Measurements from ENCODE around the gene KCNH5. TPM values are rescaled to one million over a fixed set of nuclear protein-coding genes. Genes with fewer than 3 reads are reported as not detected.

KCNH5 gene
- polyA plus RNA-seq, 1 donor (not counting 4 experiments of a cell fraction or from before 2014, with no cell fraction given) = 0.04 TPM

GRCh38 chr14:62914873-62915272, 130.4 kb downstream of the KCNH5 start:
- TF ChIP-seq EZH2 (IDR thresholded peaks at IDR 0.05; ENCODE audit: low read length) = no peak
- TF ChIP-seq, protein P1, sequence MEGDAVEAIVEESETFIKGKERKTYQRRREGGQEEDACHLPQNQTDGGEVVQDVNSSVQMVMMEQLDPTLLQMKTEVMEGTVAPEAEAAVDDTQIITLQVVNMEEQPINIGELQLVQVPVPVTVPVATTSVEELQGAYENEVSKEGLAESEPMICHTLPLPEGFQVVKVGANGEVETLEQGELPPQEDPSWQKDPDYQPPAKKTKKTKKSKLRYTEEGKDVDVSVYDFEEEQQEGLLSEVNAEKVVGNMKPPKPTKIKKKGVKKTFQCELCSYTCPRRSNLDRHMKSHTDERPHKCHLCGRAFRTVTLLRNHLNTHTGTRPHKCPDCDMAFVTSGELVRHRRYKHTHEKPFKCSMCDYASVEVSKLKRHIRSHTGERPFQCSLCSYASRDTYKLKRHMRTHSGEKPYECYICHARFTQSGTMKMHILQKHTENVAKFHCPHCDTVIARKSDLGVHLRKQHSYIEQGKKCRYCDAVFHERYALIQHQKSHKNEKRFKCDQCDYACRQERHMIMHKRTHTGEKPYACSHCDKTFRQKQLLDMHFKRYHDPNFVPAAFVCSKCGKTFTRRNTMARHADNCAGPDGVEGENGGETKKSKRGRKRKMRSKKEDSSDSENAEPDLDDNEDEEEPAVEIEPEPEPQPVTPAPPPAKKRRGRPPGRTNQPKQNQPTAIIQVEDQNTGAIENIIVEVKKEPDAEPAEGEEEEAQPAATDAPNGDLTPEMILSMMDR (optimal IDR thresholded peaks at IDR 0.05 in 1 of 3, IDR thresholded peaks at IDR 0.05 in 1 of 3, conservative IDR thresholded peaks at IDR 0.05 in 1 of 3; ENCODE audit: extremely low read depth in 1 of 3, insufficient read depth in 2 of 3, low read length in 3 of 3) = no peak
- Histone ChIP-seq H3K9ac (ENCODE audit: control insufficient read depth, extremely low read depth, insufficient read depth, low read length) (no peak overlapping the region), H3K27me3 (ENCODE audit: control insufficient read depth, extremely low read depth, insufficient read depth, low read length) (no peaks in the 10 kb centered on the region), H3K36me3 (ENCODE audit: control insufficient read depth in 2 of 2, extremely low read depth in 1 of 2, insufficient read depth in 2 of 2, low read length in 2 of 2) (no peaks in the 10 kb centered on the region), H3K79me2 (ENCODE audit: control insufficient read depth, insufficient read depth, low read length) (no peaks in the 10 kb centered on the region), H2AFZ (ENCODE audit: control insufficient read depth, low read length) (no peak overlapping the region), H3K9me3 (ENCODE audit: control insufficient read depth, low read depth, low read length) (no peaks in the 10 kb centered on the region), H4K20me1 (ENCODE audit: control insufficient read depth, extremely low read depth, insufficient read depth, low read length) (no peaks in the 10 kb centered on the region), H3K4me1 (ENCODE audit: control insufficient read depth, extremely low read depth, insufficient read depth, low read length) (no peaks in the 10 kb centered on the region), H3K9me1 (ENCODE audit: control insufficient read depth, extremely low read depth, insufficient read depth, low read length) (no peaks in the 10 kb centered on the region), H3K4me3 (ENCODE audit: control insufficient read depth in 2 of 3, extremely low read depth in 1 of 3, insufficient read depth in 2 of 3, low read depth in 1 of 3, low read length in 3 of 3) (no peak overlapping the region), H3K4me2 (ENCODE audit: control insufficient read depth, extremely low read depth, insufficient read depth, low read depth, low read length) (no peak overlapping the region), H3K27ac (ENCODE audit: control insufficient read depth, insufficient read depth, low read length) (no peak overlapping the region)
- DNase-seq (ENCODE audit: low read depth, low spot score) (no peak), FAIRE-seq (no peak)
- dilution Hi-C loops (cut with MboI; ENCODE audit: extremely low pct_ligation_motif_present, low sequenced_read_pairs) = no loop called here

GRCh38 chr14:62914025-62914424, 131.2 kb downstream of the KCNH5 start:
- dilution Hi-C loops (cut with MboI; ENCODE audit: extremely low pct_ligation_motif_present, low sequenced_read_pairs) = no loop called here
- no peaks in the 10 kb centered on the region for H3K27me3 ChIP-seq (ENCODE audit: control insufficient read depth, extremely low read depth, insufficient read depth, low read length)
- no peak overlapping the region for H3K9ac ChIP-seq (ENCODE audit: control insufficient read depth, extremely low read depth, insufficient read depth, low read length)
- H3K79me2 ChIP-seq (ENCODE audit: control insufficient read depth, insufficient read depth, low read length) = no peaks in the 10 kb centered on the region
- no peak overlapping the region for H3K4me2 ChIP-seq (ENCODE audit: control insufficient read depth, extremely low read depth, insufficient read depth, low read depth, low read length)
- H3K9me1 ChIP-seq (ENCODE audit: control insufficient read depth, extremely low read depth, insufficient read depth, low read length) = no peaks in the 10 kb centered on the region
- FAIRE-seq = no peak
- no peaks in the 10 kb centered on the region for H3K36me3 ChIP-seq (ENCODE audit: control insufficient read depth in 2 of 2, extremely low read depth in 1 of 2, insufficient read depth in 2 of 2, low read length in 2 of 2)
- TF ChIP-seq, protein P1 (optimal IDR thresholded peaks at IDR 0.05 in 1 of 3, IDR thresholded peaks at IDR 0.05 in 1 of 3, conservative IDR thresholded peaks at IDR 0.05 in 1 of 3; ENCODE audit: extremely low read depth in 1 of 3, insufficient read depth in 2 of 3, low read length in 3 of 3) = no peak
- no peak for TF ChIP-seq EZH2 (IDR thresholded peaks at IDR 0.05; ENCODE audit: low read length)
- no peaks in the 10 kb centered on the region for H4K20me1 ChIP-seq (ENCODE audit: control insufficient read depth, extremely low read depth, insufficient read depth, low read length)
- no peak overlapping the region for H2AFZ ChIP-seq (ENCODE audit: control insufficient read depth, low read length)
- DNase-seq (ENCODE audit: low read depth, low spot score) = no peak
- no peak overlapping the region for H3K27ac ChIP-seq (ENCODE audit: control insufficient read depth, insufficient read depth, low read length)
- no peaks in the 10 kb centered on the region for H3K4me1 ChIP-seq (ENCODE audit: control insufficient read depth, extremely low read depth, insufficient read depth, low read length)
- no peaks in the 10 kb centered on the region for H3K9me3 ChIP-seq (ENCODE audit: control insufficient read depth, low read depth, low read length)
- no peak overlapping the region for H3K4me3 ChIP-seq (ENCODE audit: control insufficient read depth in 2 of 3, extremely low read depth in 1 of 3, insufficient read depth in 2 of 3, low read depth in 1 of 3, low read length in 3 of 3)

Measured in keratinocyte (primary cell).